GM12872 (cell line): ENCODE results near the gene TAF6.

Experiments
- CTCF ChIP-seq: IDR thresholded peaks from 3 replicates; pipeline ENCODE4 v1.5.1; 2011; ENCODE audit warnings: low read depth, mild to moderate bottlenecking, low read length, moderate library complexity; ENCODE audit not compliant: insufficient read depth

The TAF6 gene

GRCh38 chr7:100065452-100066186 lies 53.5 kb downstream of the TAF6 start:
- no peak for TF ChIP-seq CTCF

GRCh38 chr7:100064162-100064561 lies 55.0 kb downstream of the TAF6 start:
- TF ChIP-seq CTCF = no peak

GRCh38 chr7:100063376-100063775 lies 55.8 kb downstream of the TAF6 start:
- no peak for TF ChIP-seq CTCF

- TF ChIP-seq CTCF = no peak
Measured at GRCh38 chr7:100061518-100062193, 57.5 kb downstream of the TAF6 start.

- TF ChIP-seq CTCF = no peak
Measured at GRCh38 chr7:100059251-100059739, 59.9 kb downstream of the TAF6 start.
